Measurements from ENCODE around the gene SF3B3.

SF3B3 gene

GRCh38 chr16:70565053-70565452 is 41.4 kb downstream of the SF3B3 start:
- ChIA-PET CTCF (interaction anchor here (0.7 kb wide), 1 partner anchor 19 kb away, joined by 3 read pairs; no protein-coding TSS in a partner anchor), POLR2A (interaction anchor here (1.7 kb wide), 1 partner anchor 9 kb away, joined by 4 read pairs; no protein-coding TSS in a partner anchor)
- DNase-seq (ENCODE audit: extremely low spot score), result no peak
- TF ChIP-seq BHLHE40 (IDR thresholded peaks at IDR 0.05; ENCODE audit: borderline replicate concordance) (no peak), FOXM1 (IDR thresholded peaks at IDR 0.05; ENCODE audit: borderline replicate concordance) (no peak), SUZ12 (IDR thresholded peaks at IDR 0.05) (no peak), ARNT (IDR thresholded peaks at IDR 0.05) (no peak), NFRKB (IDR thresholded peaks at IDR 0.05) (no peak), L3MBTL2 (conservative IDR thresholded peaks at IDR 0.05) (no peak), SP1 (IDR thresholded peaks at IDR 0.05) (no peak), HDGF (IDR thresholded peaks at IDR 0.05; ENCODE audit: borderline replicate concordance) (no peak), FOXK2 (IDR thresholded peaks at IDR 0.05) (no peak), FOXA1 (IDR thresholded peaks at IDR 0.05) (no peak), ZNF384 (IDR thresholded peaks at IDR 0.05) (no peak), ELF4 (IDR thresholded peaks at IDR 0.05) (no peak), TARDBP (IDR thresholded peaks at IDR 0.05) (no peak), LEF1 (IDR thresholded peaks at IDR 0.05; ENCODE audit: borderline replicate concordance) (no peak), CTBP1 (IDR thresholded peaks at IDR 0.05; ENCODE audit: borderline replicate concordance) (no peak)
- TF ChIP-seq, protein P1, sequence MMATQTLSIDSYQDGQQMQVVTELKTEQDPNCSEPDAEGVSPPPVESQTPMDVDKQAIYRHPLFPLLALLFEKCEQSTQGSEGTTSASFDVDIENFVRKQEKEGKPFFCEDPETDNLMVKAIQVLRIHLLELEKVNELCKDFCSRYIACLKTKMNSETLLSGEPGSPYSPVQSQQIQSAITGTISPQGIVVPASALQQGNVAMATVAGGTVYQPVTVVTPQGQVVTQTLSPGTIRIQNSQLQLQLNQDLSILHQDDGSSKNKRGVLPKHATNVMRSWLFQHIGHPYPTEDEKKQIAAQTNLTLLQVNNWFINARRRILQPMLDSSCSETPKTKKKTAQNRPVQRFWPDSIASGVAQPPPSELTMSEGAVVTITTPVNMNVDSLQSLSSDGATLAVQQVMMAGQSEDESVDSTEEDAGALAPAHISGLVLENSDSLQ (IDR thresholded peaks at IDR 0.05), result no peak

GRCh38 chr16:70568601-70569237 is 45.1 kb downstream of the SF3B3 start:
- ChIA-PET POLR2A (no interaction called here), CTCF (no interaction called here)
- no peak for DNase-seq (ENCODE audit: extremely low spot score)
- no peak for TF ChIP-seq SP1 (IDR thresholded peaks at IDR 0.05)
- no peak for TF ChIP-seq SUZ12 (IDR thresholded peaks at IDR 0.05)
- no peak for TF ChIP-seq FOXM1 (IDR thresholded peaks at IDR 0.05; ENCODE audit: borderline replicate concordance)
- no peak for TF ChIP-seq FOXA1 (IDR thresholded peaks at IDR 0.05)
- no peak for TF ChIP-seq ZNF384 (IDR thresholded peaks at IDR 0.05)
- TF ChIP-seq TARDBP (IDR thresholded peaks at IDR 0.05), result no peak
- TF ChIP-seq ARNT (IDR thresholded peaks at IDR 0.05), result no peak
- no peak for TF ChIP-seq L3MBTL2 (conservative IDR thresholded peaks at IDR 0.05)

- ChIA-PET POLR2A (no interaction called here), CTCF (no interaction called here)
These were observed 46.1 kb downstream of the SF3B3 start for GRCh38 chr16:70569752-70570151.

DNA sequence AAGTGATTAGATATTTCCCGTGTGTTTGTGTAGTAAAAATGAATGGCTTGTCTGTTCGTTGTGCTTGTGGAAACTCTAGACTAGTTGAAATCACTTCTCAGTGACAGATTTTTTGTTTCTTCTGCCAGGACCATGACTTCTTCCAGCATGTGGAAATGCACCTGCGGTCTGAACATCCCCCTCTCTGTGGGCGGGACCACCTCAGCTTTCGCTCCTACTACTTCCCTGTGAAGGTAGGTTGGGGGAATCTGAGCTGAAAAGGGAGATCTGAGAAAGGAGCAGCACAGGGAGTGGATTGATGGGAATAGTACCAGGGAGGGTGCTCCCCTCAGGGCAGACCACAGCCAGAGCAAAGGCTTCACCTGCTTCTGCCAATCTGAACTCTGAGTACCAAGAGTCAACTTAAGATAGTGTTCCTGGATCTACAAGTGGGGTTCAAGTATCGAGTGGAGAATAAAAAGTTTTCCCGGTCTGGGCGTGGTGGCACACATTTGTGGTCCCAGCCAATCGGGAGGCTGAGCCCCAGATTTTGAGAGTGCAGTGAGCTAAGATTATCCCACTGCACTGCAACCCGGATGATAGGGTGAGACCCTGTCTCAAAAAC is 47.5 kb downstream of the SF3B3 start:
- POLR2A ChIA-PET, result no interaction called here
- TF ChIP-seq LEF1 (IDR thresholded peaks at IDR 0.05; ENCODE audit: borderline replicate concordance) (no peak), NFRKB (IDR thresholded peaks at IDR 0.05) (no peak), CTBP1 (IDR thresholded peaks at IDR 0.05; ENCODE audit: borderline replicate concordance) (no peak), BHLHE40 (IDR thresholded peaks at IDR 0.05; ENCODE audit: borderline replicate concordance) (no peak), FOXK2 (IDR thresholded peaks at IDR 0.05) (no peak), ZNF384 (IDR thresholded peaks at IDR 0.05) (no peak), TARDBP (IDR thresholded peaks at IDR 0.05) (no peak), ELF4 (IDR thresholded peaks at IDR 0.05) (no peak)
- TF ChIP-seq, protein P1 (IDR thresholded peaks at IDR 0.05), result no peak
- CTCF ChIA-PET, result no interaction called here
- DNase-seq (ENCODE audit: extremely low spot score), result no peak

More at GRCh38 chr16:70569752-70570151, 46.1 kb downstream of the SF3B3 start:
- no peak for TF ChIP-seq SP1 (IDR thresholded peaks at IDR 0.05)
- no peak for TF ChIP-seq CTBP1 (IDR thresholded peaks at IDR 0.05; ENCODE audit: borderline replicate concordance)
- TF ChIP-seq ARNT (IDR thresholded peaks at IDR 0.05), result no peak
- TF ChIP-seq BHLHE40 (IDR thresholded peaks at IDR 0.05; ENCODE audit: borderline replicate concordance), result no peak
- TF ChIP-seq ZNF384 (IDR thresholded peaks at IDR 0.05), result no peak
- no peak for TF ChIP-seq FOXM1 (IDR thresholded peaks at IDR 0.05; ENCODE audit: borderline replicate concordance)
- no peak for TF ChIP-seq NFRKB (IDR thresholded peaks at IDR 0.05)
- no peak for TF ChIP-seq LEF1 (IDR thresholded peaks at IDR 0.05; ENCODE audit: borderline replicate concordance)
- no peak for TF ChIP-seq L3MBTL2 (conservative IDR thresholded peaks at IDR 0.05)
- TF ChIP-seq HDGF (IDR thresholded peaks at IDR 0.05; ENCODE audit: borderline replicate concordance), result no peak
- no peak for TF ChIP-seq FOXA1 (IDR thresholded peaks at IDR 0.05)
- TF ChIP-seq SUZ12 (IDR thresholded peaks at IDR 0.05), result no peak
- DNase-seq (ENCODE audit: extremely low spot score), result no peak

DNA sequence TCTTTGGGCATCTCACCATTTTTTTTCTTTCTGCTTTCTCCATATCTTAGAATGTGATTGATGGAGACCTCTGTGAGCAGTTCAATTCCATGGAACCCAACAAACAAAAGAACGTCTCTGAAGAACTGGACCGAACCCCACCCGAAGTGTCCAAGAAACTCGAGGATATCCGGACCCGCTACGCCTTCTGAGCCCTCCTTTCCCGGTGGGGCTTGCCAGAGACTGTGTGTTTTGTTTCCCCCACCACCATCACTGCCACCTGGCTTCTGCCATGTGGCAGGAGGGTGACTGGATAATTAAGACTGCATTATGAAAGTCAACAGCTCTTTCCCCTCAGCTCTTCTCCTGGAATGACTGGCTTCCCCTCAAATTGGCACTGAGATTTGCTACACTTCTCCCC is 48.0 kb downstream of the SF3B3 start:
- ChIA-PET POLR2A (no interaction called here), CTCF (no interaction called here)
- DNase-seq (ENCODE audit: extremely low spot score), result no peak
- TF ChIP-seq, protein P1 (IDR thresholded peaks at IDR 0.05), result no peak
- TF ChIP-seq CTBP1 (IDR thresholded peaks at IDR 0.05; ENCODE audit: borderline replicate concordance) (no peak), LEF1 (IDR thresholded peaks at IDR 0.05; ENCODE audit: borderline replicate concordance) (no peak), L3MBTL2 (conservative IDR thresholded peaks at IDR 0.05) (no peak), BHLHE40 (IDR thresholded peaks at IDR 0.05; ENCODE audit: borderline replicate concordance) (no peak), SP1 (IDR thresholded peaks at IDR 0.05) (no peak), ELF4 (IDR thresholded peaks at IDR 0.05) (no peak), HDGF (IDR thresholded peaks at IDR 0.05; ENCODE audit: borderline replicate concordance) (no peak), FOXK2 (IDR thresholded peaks at IDR 0.05) (no peak), TARDBP (IDR thresholded peaks at IDR 0.05) (no peak), NFRKB (IDR thresholded peaks at IDR 0.05) (no peak), SUZ12 (IDR thresholded peaks at IDR 0.05) (no peak), FOXM1 (IDR thresholded peaks at IDR 0.05; ENCODE audit: borderline replicate concordance) (no peak), FOXA1 (IDR thresholded peaks at IDR 0.05) (no peak), ZNF384 (IDR thresholded peaks at IDR 0.05) (no peak), ARNT (IDR thresholded peaks at IDR 0.05) (no peak)
